ENCODE data around the gene SPATA46.

Gene SPATA46

DNA sequence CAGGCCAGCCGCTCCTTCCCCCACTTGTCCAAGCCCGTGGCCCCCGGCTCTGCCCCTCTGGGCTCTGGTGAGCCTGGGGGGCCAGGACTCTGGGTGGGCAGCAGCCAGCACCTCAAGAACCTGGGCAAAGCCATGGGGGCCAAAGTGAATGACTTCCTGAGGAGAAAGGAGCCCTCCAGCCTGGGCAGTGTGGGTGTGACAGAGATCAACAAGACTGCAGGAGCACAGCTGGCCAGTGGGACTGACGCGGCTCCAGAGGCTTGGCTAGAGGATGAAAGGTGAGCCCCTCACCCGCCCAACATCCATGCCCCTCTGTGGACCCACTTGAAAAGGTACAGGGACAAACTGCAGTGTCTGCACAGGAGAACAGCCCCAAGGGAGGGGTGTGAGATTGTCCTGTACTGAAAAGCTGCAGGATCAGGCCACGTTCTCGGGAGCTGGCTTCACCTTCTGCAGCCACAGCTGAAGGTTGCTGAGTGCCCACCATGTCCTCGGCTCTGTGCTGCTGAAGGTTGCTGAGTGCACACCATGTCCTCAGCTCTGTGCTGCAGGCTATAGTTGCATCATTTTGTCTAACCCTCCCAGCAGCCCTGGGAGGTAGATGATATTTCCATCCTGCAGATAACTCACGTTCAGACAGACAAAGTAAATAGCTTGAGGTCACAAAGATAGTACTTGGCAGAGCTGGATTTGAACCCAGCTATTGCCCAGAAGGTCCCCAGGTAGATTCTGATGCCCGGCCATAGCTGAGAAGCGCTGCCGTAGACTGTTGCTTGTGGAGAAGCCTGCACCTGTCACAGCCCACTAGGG lies 5.5 kb upstream of the SPATA46 start:
- Histone ChIP-seq H3K79me2 (ENCODE audit: low read length) (no peaks in the 10 kb centered on the region), H3K36me3 (replicated peaks; ENCODE audit: insufficient read depth, low read length) (no peaks in the 10 kb centered on the region), H3K4me1 (ENCODE audit: low read length) (no peaks in the 10 kb centered on the region), H3F3A (ENCODE audit: insufficient read depth, low read length) (no peaks in the 10 kb centered on the region), H3K27me3 (replicated peaks; ENCODE audit: insufficient read depth, low read length) (no peaks in the 10 kb centered on the region), H2AFZ (ENCODE audit: low read length) (no peak overlapping the region), H3K9me3 (replicated peaks; ENCODE audit: insufficient read depth, low read length) (no peaks in the 10 kb centered on the region), H3K9ac (ENCODE audit: low read length) (no peak overlapping the region), H3K27ac (ENCODE audit: low read length) (no peak overlapping the region), H3K4me2 (ENCODE audit: low read depth, low read length) (no peak overlapping the region), H3K4me3 (ENCODE audit: low read length) (no peak overlapping the region), H4K20me1 (ENCODE audit: insufficient read depth, low read length) (no peaks in the 10 kb centered on the region), H3K9me2 (replicated peaks; ENCODE audit: insufficient read depth, low read length) (no peaks in the 10 kb centered on the region)
- no peak for DNase-seq
- TF ChIP-seq EZH2 (optimal IDR thresholded peaks at IDR 0.05; ENCODE audit: low read depth, low read length) (no peak), EZH2phosphoT487 (IDR thresholded peaks at IDR 0.05; ENCODE audit: low read length) (no peak)
- TF ChIP-seq, protein P1, sequence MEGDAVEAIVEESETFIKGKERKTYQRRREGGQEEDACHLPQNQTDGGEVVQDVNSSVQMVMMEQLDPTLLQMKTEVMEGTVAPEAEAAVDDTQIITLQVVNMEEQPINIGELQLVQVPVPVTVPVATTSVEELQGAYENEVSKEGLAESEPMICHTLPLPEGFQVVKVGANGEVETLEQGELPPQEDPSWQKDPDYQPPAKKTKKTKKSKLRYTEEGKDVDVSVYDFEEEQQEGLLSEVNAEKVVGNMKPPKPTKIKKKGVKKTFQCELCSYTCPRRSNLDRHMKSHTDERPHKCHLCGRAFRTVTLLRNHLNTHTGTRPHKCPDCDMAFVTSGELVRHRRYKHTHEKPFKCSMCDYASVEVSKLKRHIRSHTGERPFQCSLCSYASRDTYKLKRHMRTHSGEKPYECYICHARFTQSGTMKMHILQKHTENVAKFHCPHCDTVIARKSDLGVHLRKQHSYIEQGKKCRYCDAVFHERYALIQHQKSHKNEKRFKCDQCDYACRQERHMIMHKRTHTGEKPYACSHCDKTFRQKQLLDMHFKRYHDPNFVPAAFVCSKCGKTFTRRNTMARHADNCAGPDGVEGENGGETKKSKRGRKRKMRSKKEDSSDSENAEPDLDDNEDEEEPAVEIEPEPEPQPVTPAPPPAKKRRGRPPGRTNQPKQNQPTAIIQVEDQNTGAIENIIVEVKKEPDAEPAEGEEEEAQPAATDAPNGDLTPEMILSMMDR (IDR thresholded peaks at IDR 0.05; ENCODE audit: low read length), result no peak

DNA sequence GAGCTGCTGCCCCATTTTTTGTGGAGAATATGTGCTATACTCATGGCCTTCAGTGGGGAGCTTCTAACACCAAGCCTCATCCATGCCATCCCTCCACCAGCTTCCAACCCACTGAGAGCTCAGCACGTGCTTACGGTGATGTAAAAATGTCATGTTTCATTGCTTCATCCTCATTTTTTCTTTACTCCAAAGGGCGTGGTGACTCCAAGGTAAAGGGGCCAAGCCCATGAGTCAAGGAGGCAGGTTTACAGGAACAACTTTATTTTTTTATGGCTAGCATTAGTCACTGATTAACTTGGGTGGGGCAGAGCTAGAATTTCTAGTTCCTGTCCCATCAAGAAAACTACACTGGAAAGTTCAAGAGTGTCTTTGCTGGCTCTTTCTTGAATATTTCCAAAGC lies 4.7 kb upstream of the SPATA46 start, which contains the start of gene C1orf226:
Gene C1orf226, plus strand, starts transcription at position 346 of the 400 bp plus-strand sequence. CDS start 174 bp downstream, outside the sequence.
- Histone ChIP-seq H4K20me1 (ENCODE audit: insufficient read depth, low read length) (no peaks in the 10 kb centered on the region), H3K27ac (ENCODE audit: low read length) (no peak within 1 kb of the TSS), H3K4me3 (ENCODE audit: low read length) (no peak within 1 kb of the TSS), H3K4me2 (ENCODE audit: low read depth, low read length) (no peak within 1 kb of the TSS), H3K79me2 (ENCODE audit: low read length) (no peaks in the 10 kb centered on the region), H3K9me3 (replicated peaks; ENCODE audit: insufficient read depth, low read length) (no peaks in the 10 kb centered on the region), H3F3A (ENCODE audit: insufficient read depth, low read length) (no peaks in the 10 kb centered on the region), H3K9me2 (replicated peaks; ENCODE audit: insufficient read depth, low read length) (no peaks in the 10 kb centered on the region), H3K4me1 (ENCODE audit: low read length) (no peaks in the 10 kb centered on the region), H3K36me3 (replicated peaks; ENCODE audit: insufficient read depth, low read length) (no peaks in the 10 kb centered on the region), H3K9ac (ENCODE audit: low read length) (no peak within 1 kb of the TSS), H3K27me3 (replicated peaks; ENCODE audit: insufficient read depth, low read length) (no peaks in the 10 kb centered on the region), H2AFZ (ENCODE audit: low read length) (no peak within 1 kb of the TSS)
- no peak for DNase-seq
- no peak for TF ChIP-seq EZH2phosphoT487 (IDR thresholded peaks at IDR 0.05; ENCODE audit: low read length)
- no peak for TF ChIP-seq EZH2 (optimal IDR thresholded peaks at IDR 0.05; ENCODE audit: low read depth, low read length)
- TF ChIP-seq, protein P1 (IDR thresholded peaks at IDR 0.05; ENCODE audit: low read length), result no peak

DNA sequence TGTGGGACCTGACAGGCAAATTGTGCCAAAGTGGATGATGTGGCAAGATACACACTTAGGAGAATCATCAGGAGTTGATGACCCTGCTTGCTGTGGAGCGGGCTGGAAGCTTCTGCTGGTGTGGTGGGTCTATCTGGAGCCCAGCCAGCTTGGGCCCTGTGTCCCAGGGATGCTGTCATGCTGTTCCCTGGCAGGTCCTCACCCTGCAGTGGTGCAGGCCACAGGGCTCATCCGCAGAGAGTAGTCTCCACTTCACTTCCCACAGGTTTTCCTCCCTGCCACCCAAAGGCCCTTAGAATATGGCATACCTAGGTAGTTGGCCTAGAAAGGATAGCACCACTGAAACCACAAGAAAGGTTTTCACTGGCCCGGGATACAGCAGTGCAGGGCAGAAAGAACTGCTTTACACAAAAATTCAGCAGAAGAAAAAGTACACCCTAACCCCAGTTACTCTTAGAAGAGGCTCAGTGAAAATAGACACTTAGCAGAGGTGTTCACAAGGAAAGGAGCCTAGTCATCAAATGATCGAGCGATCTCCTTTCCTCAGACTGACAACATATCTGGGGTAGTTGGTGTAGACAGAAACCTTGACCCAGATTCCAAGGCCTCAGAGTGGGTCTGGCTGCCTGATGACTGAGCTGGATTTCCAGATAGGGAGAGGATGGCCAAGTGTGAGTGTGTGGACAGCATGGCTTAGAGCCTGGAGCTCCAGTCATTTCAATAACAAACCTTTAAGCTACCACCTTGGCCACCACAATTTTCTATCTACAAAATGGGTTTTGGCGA lies 3.6 kb upstream of the SPATA46 start:
- no peaks in the 10 kb centered on the region for H3K9me3 ChIP-seq (replicated peaks; ENCODE audit: insufficient read depth, low read length)

More for the DNA sequence above, 3.6 kb upstream of the SPATA46 start:
- no peak overlapping the region for H3K4me3 ChIP-seq (ENCODE audit: low read length)
- no peaks in the 10 kb centered on the region for H3K36me3 ChIP-seq (replicated peaks; ENCODE audit: insufficient read depth, low read length)
- TF ChIP-seq, protein P1 (IDR thresholded peaks at IDR 0.05; ENCODE audit: low read length), result no peak
- TF ChIP-seq EZH2phosphoT487 (IDR thresholded peaks at IDR 0.05; ENCODE audit: low read length) (no peak), EZH2 (optimal IDR thresholded peaks at IDR 0.05; ENCODE audit: low read depth, low read length) (no peak)
- no peak overlapping the region for H2AFZ ChIP-seq (ENCODE audit: low read length)
- H3K4me2 ChIP-seq (ENCODE audit: low read depth, low read length), result no peak overlapping the region
- no peaks in the 10 kb centered on the region for H3K9me2 ChIP-seq (replicated peaks; ENCODE audit: insufficient read depth, low read length)
- H4K20me1 ChIP-seq (ENCODE audit: insufficient read depth, low read length), result no peaks in the 10 kb centered on the region
- H3K9ac ChIP-seq (ENCODE audit: low read length), result no peak overlapping the region
- H3K79me2 ChIP-seq (ENCODE audit: low read length), result no peaks in the 10 kb centered on the region
- no peak overlapping the region for H3K27ac ChIP-seq (ENCODE audit: low read length)
- H3F3A ChIP-seq (ENCODE audit: insufficient read depth, low read length), result no peaks in the 10 kb centered on the region
- no peak for DNase-seq
- H3K27me3 ChIP-seq (replicated peaks; ENCODE audit: insufficient read depth, low read length), result no peaks in the 10 kb centered on the region
- H3K4me1 ChIP-seq (ENCODE audit: low read length), result no peaks in the 10 kb centered on the region

Data from MM.1S (cell line).